Keratinocyte (primary cell): ENCODE results near the gene KIFAP3. TPM values are rescaled to one million over a fixed set of nuclear protein-coding genes. Genes with fewer than 3 reads are reported as not detected.

Experiments
- DNase-seq: peaks from one replicate; pipeline ENCODE4 v3.0.0-alpha.2; 2011; ENCODE audit warnings: low read depth, missing footprints, low spot score
- FAIRE-seq: peaks from 2 replicates; lab custom pipeline; 2011; peaks lifted over from hg19 to GRCh38; lab: Jason Lieb, UNC
- H2AFZ ChIP-seq: 2 replicates; pipeline ENCODE4 v1.6.0; 2012; ENCODE audit warnings: low read length, control low read depth, inconsistent platforms; ENCODE audit not compliant: control insufficient read depth
- H3K27ac ChIP-seq: 2 replicates; pipeline ENCODE4 v1.5.1; 2011; ENCODE audit warnings: low read length; ENCODE audit not compliant: control insufficient read depth, insufficient read depth
- H3K27me3 ChIP-seq: 3 replicates; pipeline ENCODE4 v1.6.0; 2011; ENCODE audit warnings: low read length; ENCODE audit not compliant: control insufficient read depth, insufficient read depth; ENCODE audit errors: extremely low read depth
- H3K36me3 ChIP-seq, 2 experiments: 2 replicates in 1 of 2; 3 replicates in 1 of 2; pipeline ENCODE4 v1.5.1; 2011; ENCODE audit warnings: low read length in 2 of 2, mild to moderate bottlenecking in 1 of 2; ENCODE audit not compliant: control insufficient read depth in 2 of 2, insufficient read depth in 2 of 2; ENCODE audit errors: extremely low read depth in 1 of 2
- H3K4me1 ChIP-seq: 3 replicates; pipeline ENCODE4 v1.5.1; 2011; ENCODE audit warnings: low read length; ENCODE audit not compliant: control insufficient read depth, insufficient read depth; ENCODE audit errors: extremely low read depth
- H3K4me2 ChIP-seq: 3 replicates; pipeline ENCODE4 v1.6.0; 2011; ENCODE audit warnings: low read depth, low read length; ENCODE audit not compliant: control insufficient read depth, insufficient read depth; ENCODE audit errors: extremely low read depth
- H3K4me3 ChIP-seq, 3 experiments: fragments of 200-600 bp in 1 of 3; sonication (generic) in 1 of 3; 2 replicates in 2 of 3; 3 replicates in 1 of 3; pipeline ENCODE4 v1.5.1; 2011 to 2016; ENCODE audit warnings: low read length in 3 of 3, mild to moderate bottlenecking in 3 of 3, control low read depth in 2 of 3, inconsistent platforms in 1 of 3, low read depth in 1 of 3, mixed read lengths in 1 of 3, mixed run types in 1 of 3, moderate library complexity in 1 of 3; ENCODE audit not compliant: control insufficient read depth in 2 of 3, insufficient read depth in 2 of 3; ENCODE audit errors: extremely low read depth in 1 of 3
- H3K79me2 ChIP-seq: 2 replicates; pipeline ENCODE4 v1.6.0; 2012; ENCODE audit warnings: low read length; ENCODE audit not compliant: control insufficient read depth, insufficient read depth
- H3K9ac ChIP-seq: 3 replicates; pipeline ENCODE4 v1.6.0; 2011; ENCODE audit warnings: low read length; ENCODE audit not compliant: control insufficient read depth, insufficient read depth; ENCODE audit errors: extremely low read depth
- H3K9me1 ChIP-seq: 3 replicates; pipeline ENCODE4 v1.6.0; 2011; ENCODE audit warnings: low read length; ENCODE audit not compliant: control insufficient read depth, insufficient read depth; ENCODE audit errors: extremely low read depth
- H3K9me3 ChIP-seq: 2 replicates; pipeline ENCODE4 v1.5.1; 2012; ENCODE audit warnings: low read depth, low read length; ENCODE audit not compliant: control insufficient read depth
- H4K20me1 ChIP-seq: 3 replicates; pipeline ENCODE4 v1.6.0; 2011; ENCODE audit warnings: low read length; ENCODE audit not compliant: control insufficient read depth, insufficient read depth; ENCODE audit errors: extremely low read depth
- EZH2 ChIP-seq: IDR thresholded peaks from one replicate; pipeline ENCODE4 v1.6.1; 2012; ENCODE audit warnings: inconsistent platforms, mild to moderate bottlenecking, low read length, moderate library complexity
- dilution Hi-C: fragments of 300-500 bp; cut with MboI; formaldehyde crosslinking; loops from one replicate; pipeline ENCODE4 v1.7.0; 2020; ENCODE audit warnings: low sequenced_read_pairs; ENCODE audit not compliant: extremely low pct_ligation_motif_present
- polyA plus RNA-seq, 5 experiments: library from polyadenylated mRNA; depleted of rRNA in 3 of 5; stranded (reverse) in 3 of 5; stranded (forward) in 1 of 5; unstranded in 1 of 5; fragments of >200 nt; gene quantifications; 1 replicate in 1 of 5; 2 replicates in 3 of 5; 3 replicates in 1 of 5; pipeline versions ENCODE4 v1.2.1 to v1.2.3, GENCODE V29; 2011 to 2012; ENCODE audit warnings: missing spikeins in 2 of 5, low read depth in 1 of 5, low replicate concordance in 1 of 5
- TF ChIP-seq, protein P1 (sequence below), 3 experiments: IDR thresholded peaks in 1 of 3; conservative IDR thresholded peaks in 1 of 3; optimal IDR thresholded peaks in 1 of 3; 2 replicates in 2 of 3; 3 replicates in 1 of 3; pipeline versions ENCODE3 to v1.5.1; 2011; ENCODE audit warnings: low read length in 3 of 3, mild to moderate bottlenecking in 3 of 3, moderate library complexity in 2 of 3, control low read depth in 1 of 3, inconsistent platforms in 1 of 3; ENCODE audit not compliant: insufficient read depth in 2 of 3; ENCODE audit errors: extremely low read depth in 1 of 3

The KIFAP3 gene
- polyA plus RNA-seq, 1 donor (not counting 4 experiments of a cell fraction or from before 2014, with no cell fraction given), result 25.2 TPM

DNA sequence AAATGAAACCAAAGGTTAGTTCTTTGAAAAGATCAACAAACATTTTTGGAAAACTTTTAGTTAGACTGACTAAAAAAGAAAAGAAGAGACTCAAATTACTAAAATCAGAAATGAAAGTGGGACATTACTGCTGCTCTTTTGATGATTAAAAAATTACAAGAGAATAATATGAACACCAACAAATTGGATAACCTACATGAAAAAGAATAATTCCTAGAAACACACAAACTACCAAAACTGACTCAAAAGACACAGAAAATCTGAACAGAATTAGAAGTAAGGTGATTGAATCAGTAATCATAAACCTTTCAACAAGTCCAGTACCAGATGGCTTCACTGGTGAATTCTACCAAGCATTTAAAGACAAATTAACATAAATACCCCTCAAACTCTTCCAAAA lies 5.6 kb downstream of the KIFAP3 start:
- Histone ChIP-seq H3K9me3 (no peaks in the 10 kb centered on the region), H3K9ac (no peak overlapping the region), H3K27me3 (no peaks in the 10 kb centered on the region), H3K4me3 (no peak overlapping the region), H4K20me1 (no peaks in the 10 kb centered on the region), H2AFZ (no peak overlapping the region), H3K4me1 (peaks cover 6% of the 10 kb centered on the region), H3K36me3 (no peaks in the 10 kb centered on the region), H3K9me1 (no peaks in the 10 kb centered on the region), H3K4me2 (no peak overlapping the region), H3K79me2 (peaks cover 21% of the 10 kb centered on the region), H3K27ac (no peak overlapping the region)
- dilution Hi-C loops, result no loop called here
- DNase-seq (no peak), FAIRE-seq (no peak)
- TF ChIP-seq, protein P1, sequence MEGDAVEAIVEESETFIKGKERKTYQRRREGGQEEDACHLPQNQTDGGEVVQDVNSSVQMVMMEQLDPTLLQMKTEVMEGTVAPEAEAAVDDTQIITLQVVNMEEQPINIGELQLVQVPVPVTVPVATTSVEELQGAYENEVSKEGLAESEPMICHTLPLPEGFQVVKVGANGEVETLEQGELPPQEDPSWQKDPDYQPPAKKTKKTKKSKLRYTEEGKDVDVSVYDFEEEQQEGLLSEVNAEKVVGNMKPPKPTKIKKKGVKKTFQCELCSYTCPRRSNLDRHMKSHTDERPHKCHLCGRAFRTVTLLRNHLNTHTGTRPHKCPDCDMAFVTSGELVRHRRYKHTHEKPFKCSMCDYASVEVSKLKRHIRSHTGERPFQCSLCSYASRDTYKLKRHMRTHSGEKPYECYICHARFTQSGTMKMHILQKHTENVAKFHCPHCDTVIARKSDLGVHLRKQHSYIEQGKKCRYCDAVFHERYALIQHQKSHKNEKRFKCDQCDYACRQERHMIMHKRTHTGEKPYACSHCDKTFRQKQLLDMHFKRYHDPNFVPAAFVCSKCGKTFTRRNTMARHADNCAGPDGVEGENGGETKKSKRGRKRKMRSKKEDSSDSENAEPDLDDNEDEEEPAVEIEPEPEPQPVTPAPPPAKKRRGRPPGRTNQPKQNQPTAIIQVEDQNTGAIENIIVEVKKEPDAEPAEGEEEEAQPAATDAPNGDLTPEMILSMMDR (optimal IDR thresholded peaks at IDR 0.05 in 1 of 3, IDR thresholded peaks at IDR 0.05 in 1 of 3, conservative IDR thresholded peaks at IDR 0.05 in 1 of 3; ENCODE audit: extremely low read depth in 1 of 3, insufficient read depth in 2 of 3, low read length in 3 of 3), result no peak
- no peak for TF ChIP-seq EZH2

DNA sequence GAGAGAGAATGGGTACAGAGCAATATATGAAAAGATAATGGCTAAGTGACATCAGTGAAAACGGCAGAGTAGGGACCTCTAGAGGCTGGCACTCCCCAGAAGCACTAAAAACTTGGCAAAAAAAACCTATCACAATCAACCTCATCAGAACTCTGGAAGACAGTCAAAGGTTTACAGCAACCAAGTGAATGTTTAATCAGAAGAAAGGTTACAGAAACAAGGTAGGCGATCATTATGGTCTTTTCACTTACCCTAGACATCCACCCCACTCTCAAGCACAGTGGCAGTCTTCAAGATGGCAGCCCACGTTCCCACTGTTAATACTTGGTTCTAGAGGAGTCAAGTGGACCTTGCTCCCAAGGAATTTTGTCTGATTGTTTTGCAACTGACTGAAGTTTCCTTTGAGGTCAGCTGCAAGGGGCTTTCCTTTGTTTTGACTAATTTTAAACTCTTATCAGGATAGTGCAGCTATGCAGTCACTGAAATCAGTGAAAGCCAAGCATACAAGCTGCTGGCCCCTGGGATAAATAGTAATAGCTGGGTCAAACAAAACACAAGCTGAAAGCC lies 7.2 kb downstream of the KIFAP3 start:
- FAIRE-seq (no peak), DNase-seq (no peak)
- H3K4me2 ChIP-seq, result no peak overlapping the region
- no peaks in the 10 kb centered on the region for H3K36me3 ChIP-seq
- TF ChIP-seq, protein P1 (optimal IDR thresholded peaks at IDR 0.05 in 1 of 3, IDR thresholded peaks at IDR 0.05 in 1 of 3, conservative IDR thresholded peaks at IDR 0.05 in 1 of 3; ENCODE audit: extremely low read depth in 1 of 3, insufficient read depth in 2 of 3, low read length in 3 of 3), result peak in 1 of 3 experiments; percentile 8
- TF ChIP-seq EZH2, result no peak
- H3K9me3 ChIP-seq, result no peaks in the 10 kb centered on the region
- no peak overlapping the region for H3K4me3 ChIP-seq
- dilution Hi-C loops, result no loop called here
- H3K4me1 ChIP-seq, result peaks cover 22% of the 10 kb centered on the region
- no peaks in the 10 kb centered on the region for H3K9me1 ChIP-seq
- no peaks in the 10 kb centered on the region for H4K20me1 ChIP-seq
- no peak overlapping the region for H3K9ac ChIP-seq
- no peaks in the 10 kb centered on the region for H3K27me3 ChIP-seq
- no peak overlapping the region for H3K27ac ChIP-seq
- peaks cover 14% of the 10 kb centered on the region for H3K79me2 ChIP-seq
- peak overlapping the region; percentile 10 for H2AFZ ChIP-seq
